GM19372 (cell line): Measurements from ENCODE around the gene AICDA.
"Not testable (repeated sequence)": the region's sequence is repeated elsewhere in the genome, so short reads cannot be mapped to it uniquely, and the experiment has no call there.

Source experiments
- ATAC-seq: cut with Tn5 transposase; IDR thresholded peaks from one replicate; pipeline ENCODE4 v1.9.1; 2021; ENCODE audit warnings: mild to moderate bottlenecking, low read depth, moderate library complexity; ENCODE audit not compliant: unreplicated experiment

Gene AICDA

DNA sequence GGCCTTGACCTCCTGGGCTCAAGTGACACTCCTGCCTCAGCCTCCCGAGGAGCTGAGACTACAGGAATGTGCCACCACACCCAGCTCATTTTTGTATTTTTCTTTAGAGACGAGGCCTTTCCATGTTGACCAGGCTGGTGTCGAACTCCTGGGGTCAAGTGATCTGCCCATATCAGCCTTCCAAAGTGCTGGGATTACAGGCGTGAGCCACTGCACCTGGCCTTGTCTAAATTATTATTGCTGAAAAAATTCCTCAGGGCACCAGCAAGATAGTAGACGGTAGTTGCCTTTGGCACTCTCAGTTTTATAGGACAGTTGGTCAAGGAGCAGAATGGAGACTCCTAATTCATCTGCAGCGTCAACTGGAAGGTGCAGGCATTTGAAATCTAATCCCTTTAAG, 2.5 kb upstream of the AICDA start:
- no peak for ATAC-seq

DNA sequence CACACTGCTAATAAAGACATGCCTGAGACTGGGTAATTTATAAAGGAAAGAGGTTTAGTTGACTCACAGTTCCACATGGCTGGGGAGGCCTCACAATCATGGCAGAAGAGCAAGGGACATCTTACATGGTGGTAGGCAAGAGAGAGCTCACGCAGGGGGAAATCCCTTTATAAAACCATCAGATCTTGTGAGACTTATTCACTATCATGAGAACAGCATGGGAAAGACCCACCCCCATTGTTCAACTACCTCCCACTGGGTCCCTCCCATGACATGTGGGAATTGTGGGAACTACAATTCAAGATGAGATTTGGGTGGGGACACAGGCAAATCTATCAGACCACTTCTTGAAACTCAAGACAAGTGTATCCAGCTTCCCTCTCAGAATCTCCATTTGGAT, 1.2 kb upstream of the AICDA start:
- ATAC-seq: not testable (repeated sequence)

DNA sequence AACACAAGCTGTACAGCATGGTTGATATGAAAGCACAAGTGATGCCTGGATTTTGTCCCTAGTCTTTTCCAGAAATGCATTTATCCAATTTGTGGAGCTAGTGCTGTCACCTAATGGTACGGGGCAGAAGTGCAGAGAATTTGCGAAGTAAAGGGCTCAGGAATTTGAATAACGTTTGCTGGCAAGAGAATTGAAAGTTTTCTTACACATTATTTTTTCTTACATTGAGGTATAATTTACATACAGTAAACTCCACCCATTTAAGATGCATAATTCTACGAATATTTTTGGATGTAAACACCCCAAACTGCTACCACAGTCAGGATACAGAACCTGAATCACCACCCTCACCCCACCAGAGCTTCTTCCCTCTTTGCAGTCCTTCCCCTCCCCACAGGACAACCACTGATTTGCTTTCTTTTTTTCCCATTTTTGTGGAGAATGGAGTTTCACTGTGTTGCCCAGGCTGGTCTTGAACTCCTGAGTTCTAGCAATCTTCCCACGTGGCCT, 3.5 kb downstream of the AICDA start:
- no peak for ATAC-seq

DNA sequence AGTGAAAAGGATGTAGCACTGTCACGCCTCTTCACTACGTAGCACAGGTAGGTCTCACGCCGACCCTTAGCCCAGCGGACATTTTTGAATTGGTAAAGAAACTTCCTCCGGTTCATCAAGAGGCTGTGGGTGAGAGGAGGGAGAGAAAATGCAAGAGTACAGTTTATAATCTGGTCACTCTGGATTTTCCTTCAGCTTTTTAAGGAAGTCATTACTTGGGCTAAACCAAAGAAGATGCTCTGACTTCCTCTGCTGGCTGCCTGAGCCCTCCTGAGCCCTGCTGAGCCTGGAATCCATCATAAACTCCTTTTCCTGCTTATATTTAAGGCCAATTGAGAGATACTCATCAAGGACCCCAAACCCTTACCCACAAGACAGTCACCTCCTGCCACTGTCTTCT, 5.8 kb downstream of the AICDA start:
- ATAC-seq: no peak

DNA sequence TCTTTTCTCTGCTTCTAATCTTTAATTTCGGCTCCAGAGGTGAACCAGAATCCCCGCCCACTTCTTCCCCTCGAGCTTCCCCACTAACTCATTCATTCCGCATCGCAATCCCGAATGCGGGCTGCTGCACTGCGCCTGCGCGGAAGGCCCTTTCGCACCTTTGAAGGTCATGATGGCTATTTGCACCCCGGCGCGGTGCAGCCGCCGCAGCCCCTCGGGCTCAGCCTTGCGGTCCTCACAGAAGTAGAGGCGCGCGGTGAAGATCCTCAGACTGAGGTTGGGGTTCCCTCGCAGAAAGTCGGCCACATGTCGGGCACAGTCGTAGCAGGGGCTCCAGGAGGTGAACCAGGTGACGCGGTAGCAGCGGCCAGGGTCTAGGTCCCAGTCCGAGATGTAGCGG, 7.6 kb downstream of the AICDA start:
- ATAC-seq: no peak

DNA sequence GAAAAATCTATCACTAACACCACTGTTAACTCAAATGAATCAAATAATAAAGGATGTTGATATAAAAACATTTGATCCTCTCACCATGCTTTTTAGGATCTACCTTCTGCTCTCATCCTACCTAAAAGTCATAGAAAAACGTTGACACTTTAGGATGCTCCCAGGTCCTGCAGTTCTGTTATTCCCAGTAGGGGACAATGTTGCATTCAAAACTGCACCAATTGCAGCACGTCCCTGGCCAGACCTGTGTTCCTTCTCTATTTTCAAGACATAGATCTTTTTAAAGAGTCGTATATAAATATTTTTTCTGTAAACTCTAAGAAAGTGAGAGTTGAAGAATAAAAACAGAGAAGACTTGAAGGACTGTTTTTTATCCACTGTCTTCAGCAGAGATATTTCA, 8.8 kb downstream of the AICDA start:
- ATAC-seq: no peak

DNA sequence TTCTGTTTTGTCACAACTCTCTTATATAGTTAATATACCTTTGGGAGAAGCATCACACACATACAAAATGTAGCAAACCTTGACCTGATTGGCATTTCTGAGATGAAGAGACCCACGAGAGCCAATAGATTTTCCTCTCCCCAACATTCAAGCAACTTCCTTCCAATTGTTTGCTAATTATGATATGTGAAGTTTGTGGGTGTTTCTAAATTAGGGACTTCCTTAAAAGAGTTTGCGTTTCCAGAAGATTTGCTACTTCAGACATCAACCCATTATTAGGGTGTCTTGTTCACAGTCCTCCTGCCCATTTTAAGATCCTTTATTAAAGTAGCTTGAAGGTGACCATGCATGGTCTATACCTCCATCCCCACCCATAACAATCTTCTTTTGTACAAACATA, 9.4 kb downstream of the AICDA start:
- no peak for ATAC-seq

DNA sequence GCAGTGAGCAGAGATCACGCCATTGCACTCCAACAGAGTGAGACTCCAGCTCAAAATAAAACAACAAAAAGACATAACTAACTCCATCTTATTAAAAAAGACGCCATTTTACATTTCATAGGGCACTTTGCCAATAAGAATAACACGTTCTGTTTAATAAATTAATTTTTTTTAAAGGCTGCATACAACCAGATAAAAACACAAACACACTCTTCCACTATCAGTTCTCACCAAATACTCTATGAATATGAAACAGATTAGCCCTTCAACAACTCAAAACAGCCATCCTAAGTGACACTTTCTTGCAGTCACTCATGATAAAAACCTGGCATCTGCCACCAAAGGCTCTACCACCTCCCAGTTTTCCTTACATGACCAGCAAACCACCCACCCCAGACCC, 16.1 kb downstream of the AICDA start:
- no peak for ATAC-seq

DNA sequence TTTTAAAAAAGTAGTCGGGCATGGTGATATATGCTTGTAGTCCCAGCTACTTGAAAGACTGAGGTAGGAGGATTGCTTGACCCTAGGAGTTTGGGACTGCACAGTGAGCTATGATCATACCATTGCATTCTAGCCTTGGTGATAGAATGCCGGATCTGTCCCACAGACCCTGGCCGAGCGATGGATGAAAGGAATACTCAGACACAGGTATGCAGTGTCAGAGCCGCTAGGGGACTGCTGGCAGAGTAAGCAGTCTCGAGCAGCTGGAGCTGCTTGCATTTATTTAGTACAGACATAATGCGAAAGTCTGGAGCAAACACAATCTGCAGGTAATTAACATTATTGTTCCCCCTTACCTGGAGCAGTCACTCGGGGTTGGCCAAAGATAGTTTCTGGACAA, 18.6 kb downstream of the AICDA start:
- ATAC-seq: no peak

DNA sequence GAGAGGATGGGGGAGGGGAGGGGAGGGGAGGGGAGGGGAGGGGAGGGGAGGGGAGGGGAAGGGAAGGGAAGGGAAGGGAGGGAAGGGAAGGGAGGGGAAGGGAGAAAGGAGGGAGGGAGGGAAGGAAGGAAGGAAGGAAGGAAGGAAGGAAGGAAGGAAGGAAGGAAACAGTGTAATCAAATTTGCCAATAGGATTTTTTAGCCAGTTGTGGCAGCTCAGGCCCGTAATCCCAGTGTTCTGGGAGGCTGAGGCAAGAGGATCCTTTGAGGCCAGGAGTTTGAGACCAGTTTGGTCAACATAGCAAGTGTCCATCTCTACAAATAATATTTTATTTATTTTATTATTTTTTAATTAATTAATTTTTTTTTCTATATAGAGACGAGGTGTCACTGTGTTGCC, 19.4 kb downstream of the AICDA start:
- no peak for ATAC-seq

DNA sequence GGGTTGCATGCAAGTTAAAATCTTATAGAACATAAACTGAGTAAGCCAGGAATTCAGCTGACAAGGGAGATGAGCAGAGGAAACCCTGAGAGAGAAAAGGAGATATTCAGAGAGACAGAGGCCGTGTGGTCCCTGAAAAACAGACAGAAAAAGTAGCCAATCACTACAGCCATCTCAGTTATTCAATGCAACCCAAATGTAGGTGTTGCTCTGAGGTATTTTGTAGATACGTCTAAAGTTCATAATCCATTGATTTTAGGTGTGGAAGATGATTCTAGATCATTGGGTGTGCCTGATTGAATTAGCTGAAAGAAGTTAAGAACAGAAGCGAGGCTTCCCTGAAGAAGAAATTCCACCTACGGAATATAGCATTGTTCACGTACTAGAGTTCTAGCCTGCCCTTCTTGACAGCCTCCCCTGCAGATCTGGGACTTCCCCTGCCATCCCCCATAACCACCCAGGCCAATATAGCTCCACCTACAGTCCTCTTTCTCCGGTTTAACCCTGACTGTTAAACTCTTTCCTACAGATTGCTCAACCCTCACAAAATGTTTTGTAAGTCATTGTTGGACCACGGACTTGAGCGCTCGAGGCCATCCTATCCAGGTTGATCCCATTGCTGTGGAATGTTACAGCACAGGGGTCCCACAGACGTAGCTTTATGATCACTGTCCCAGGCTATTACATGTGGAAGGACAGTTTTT, 21.7 kb downstream of the AICDA start:
- ATAC-seq: no peak

DNA sequence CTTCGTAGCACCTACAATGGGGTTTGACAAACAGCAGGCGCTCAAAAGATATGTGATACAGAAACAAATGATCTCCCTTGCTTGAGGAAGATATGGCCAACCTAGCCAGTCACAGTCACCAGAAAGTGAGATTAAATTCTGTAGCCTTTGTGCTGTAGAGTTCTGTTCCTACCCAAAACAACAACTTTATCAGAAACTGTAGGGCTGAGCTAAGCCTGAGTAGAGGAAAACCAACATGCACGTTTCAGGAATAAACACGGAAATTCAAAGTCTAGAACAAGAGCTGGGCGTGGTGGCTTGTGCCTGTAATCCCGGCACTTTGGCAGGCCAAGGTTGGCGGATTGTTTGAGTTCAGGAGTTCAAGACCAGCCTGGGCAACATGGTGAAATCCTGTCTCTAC, 23.0 kb downstream of the AICDA start:
- no peak for ATAC-seq

DNA sequence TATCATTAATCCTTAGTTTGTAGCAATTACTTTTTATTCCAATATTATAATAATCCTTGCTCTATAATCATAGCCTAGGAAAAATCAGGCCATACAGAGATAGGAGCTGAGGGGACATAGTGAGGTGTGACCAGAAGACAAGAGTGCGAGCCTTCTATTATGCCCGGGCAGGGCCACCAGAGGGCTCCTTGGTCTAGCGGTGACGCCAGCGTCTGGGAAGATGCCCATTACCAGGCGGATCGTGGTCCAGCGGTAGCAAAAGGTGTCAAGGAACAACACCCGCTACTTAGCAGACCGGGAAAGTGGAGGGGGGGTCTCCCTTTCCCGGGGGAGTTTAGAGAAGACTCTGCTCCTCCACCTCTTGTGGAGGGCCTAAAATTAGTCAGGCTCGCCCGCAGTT, 28.2 kb downstream of the AICDA start:
- ATAC-seq: not testable (repeated sequence)

DNA sequence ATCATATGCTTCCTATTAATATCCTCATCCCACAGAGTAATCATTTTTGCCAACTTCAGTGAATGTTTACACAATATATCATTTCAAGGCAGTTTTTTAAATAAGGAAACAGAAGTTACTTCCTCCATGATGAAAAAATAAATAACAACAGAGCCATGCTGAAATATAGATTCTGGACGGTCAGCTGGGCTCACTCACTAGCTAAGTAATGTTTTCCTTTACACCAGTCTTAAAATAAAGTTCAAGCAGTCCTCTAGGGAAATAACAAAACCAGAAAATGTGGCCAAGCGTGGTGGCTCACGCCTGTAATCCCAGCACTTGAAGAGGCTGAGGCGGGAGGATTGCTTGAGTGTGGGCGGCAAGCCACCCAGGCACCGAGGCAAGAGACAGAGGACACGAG, 28.7 kb downstream of the AICDA start:
- ATAC-seq: no peak

DNA sequence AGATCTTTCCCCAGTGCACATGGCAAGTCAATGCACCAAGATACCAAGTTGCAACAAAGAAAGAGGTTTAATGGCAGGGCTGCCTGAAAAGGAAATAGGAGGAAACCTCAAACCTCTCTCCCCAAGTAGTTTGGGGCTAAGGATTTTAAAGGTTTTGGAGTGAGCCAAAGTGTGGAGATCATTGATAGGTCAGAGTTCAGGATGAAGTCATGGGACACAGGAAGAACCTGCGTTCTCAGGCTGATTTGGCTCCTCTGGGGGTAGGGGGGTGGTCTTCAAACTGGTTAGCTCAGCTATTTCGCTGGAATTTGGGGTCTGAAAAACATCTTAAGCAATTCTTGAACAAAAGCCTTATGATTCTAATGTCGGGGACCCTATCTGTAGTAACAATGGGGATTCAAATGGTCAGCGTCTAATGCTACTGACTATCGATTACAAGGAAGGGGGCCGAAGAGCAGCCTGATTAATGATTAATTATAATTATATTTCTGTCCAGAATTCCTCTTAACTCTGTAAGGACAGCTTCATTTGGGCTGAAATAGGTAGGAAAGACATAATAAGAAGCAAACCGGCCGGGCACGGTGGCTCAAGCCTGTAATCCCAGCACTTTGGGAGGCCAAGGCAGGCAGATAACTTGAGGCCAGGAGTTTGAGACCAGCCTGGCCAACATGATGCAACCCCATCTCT, 31.4 kb downstream of the AICDA start:
- no peak for ATAC-seq

DNA sequence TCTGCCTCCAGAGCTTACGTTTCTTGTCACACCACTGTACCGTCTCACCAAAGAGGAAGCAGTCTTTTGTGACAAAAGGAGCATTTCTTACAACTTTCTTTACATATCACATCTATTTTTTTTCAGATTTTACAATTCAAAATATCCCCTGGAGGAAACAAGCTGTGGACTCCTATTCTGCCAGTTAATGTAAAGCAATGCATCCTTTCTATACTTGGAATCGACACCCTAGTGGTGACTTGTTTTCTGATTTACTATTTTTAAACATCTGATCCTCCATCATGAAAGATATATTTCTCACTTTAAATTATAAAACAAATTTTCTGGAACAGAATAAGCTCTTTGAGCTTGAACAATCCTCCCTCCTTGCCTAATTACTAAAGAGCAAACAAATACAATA, 34.8 kb downstream of the AICDA start:
- ATAC-seq: no peak

DNA sequence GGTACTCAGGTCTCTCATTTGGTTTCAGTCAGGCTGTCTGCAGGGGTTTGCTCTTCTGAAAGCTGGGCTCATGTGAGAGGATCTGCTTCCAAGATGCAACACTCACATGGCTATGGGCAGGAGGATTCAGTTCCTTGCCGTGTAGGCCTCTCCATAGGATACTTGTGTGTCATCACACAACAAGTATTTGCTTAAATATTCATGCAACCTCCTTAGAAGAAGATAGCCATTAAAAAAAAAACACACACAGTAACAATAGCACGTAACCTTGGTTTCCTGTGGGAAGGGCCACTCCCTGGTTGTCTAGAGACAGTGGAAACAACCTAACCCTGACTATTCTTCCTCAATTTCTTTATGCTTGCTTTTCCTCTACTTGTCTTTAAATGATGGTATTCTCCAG, 40.2 kb downstream of the AICDA start:
- ATAC-seq: no peak

DNA sequence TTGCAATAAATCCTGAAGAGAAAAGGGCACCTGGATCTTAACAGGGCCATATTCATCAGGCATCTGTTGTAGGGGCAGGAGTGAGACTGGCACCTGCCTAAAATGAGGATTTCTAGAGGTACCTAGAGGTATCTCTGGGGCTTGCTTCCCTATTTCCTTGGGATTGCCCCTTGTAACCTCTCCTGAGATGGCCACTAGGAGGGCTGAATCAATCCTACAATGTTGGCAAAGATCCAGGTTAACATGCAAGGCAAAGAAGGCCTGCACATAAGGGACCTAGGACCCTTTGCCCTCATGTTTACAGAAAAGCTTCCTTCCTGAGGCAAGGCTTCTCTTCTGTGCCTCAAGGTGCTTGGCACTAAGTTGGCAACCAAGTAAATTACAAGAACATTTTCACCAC, 46.1 kb downstream of the AICDA start:
- ATAC-seq: no peak

DNA sequence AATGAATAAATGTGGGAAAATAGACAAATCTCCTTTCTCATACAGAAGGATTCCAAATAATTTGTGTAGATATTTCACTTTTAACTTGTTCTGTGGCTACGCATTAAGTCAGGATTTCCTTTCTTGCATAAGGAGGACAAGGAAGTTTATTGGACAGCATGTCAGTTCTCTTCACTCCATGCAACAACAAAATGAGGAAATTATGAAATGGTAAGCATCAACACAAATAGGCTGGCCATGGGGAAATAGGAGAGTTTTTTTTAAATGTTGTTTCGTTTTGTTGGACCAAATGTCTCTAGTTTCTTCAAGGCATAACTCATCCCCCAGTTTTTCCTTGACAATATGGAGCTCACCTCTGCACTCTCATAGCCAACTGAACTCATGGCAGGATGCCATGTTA, 46.6 kb downstream of the AICDA start:
- ATAC-seq: not testable (repeated sequence)

DNA sequence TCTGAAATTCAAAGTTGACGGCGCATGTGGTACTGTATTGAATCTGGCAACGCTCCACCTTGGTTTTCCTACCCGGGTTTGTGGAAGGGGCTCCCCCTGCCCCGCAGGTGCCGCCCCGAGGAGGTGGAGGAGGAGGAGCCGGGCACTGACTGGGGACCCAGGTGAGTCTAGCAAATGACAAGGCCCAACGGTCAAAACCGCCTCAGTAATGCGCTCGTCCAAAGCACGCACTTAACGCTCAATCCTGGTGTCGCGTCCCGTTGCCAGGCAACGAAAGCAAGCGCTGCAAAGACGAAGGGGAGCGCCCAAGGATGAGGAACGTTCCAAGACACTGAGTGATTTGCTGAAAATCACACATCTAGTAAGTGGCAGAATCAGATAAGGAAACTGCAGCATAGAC, 48.0 kb downstream of the AICDA start:
- no peak for ATAC-seq

DNA sequence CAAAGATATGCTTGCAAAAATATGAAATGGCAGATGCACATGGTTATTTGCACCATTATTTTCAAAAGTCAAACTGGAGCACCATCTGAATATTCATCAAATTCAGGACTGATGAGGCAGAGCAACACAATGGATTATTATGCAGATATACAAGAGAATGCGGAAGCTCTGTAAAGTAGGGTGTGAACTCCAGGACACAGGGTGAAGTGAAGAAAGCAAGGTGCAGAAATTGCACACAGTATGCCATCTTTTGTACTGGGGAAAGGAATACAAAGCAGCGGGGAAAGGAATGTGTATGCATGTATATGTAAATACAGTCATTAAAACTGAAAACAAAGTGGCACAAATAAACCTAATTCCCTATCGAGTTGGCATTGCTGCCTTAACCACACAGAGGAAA, 49.3 kb downstream of the AICDA start:
- no peak for ATAC-seq

DNA sequence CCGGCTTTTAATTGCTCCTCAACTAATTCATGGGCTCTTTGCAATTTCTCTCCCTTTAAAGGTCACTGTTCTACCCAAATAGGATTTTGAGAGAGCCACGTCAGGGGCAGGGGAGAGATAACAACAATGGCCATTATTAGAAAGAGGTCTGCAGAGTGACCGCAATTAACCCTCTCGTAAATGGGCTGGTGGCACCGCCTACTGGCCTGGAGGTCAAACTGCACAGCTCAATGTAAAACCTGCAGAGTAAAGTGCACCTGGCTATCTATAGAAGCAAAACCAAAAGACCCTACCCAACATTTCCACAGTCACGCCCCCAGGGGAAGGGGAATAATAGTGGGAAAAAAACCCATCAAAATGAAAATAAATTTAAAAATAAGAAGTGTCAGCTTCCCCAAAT, 50.3 kb downstream of the AICDA start:
- no peak for ATAC-seq
